ENCODE measurements around the gene ANKS1B. TPM values are rescaled to one million over a fixed set of nuclear protein-coding genes. Genes with fewer than 3 reads are reported as not detected.

The ANKS1B gene
- total and polyA plus RNA-seq, 4 donors, result 0.03 to 3.4 (median 0.53) TPM

DNA sequence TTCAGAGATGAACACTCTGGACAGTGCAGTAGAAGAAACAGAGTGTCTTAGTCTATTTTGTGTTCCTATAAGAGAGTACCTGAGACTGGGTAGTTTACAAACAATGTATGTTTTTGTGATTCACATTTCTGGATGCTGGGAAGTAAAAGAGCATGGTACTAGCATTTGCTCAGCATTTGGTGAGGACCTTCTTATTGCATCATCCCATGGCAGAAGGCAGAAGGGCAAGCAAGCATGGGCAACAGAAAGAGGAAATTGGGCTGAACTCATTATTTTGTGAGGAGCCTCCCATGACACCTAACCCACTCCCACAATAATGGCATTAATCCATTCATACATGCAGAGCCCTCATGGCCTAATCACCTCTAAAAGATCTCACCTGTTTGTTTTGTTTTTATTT is 8.0 kb downstream of the ANKS1B start (continued):
- TF ChIP-seq GABPA (IDR thresholded peaks at IDR 0.05 in 1 of 2, conservative IDR thresholded peaks at IDR 0.05 in 1 of 2) (no peak), SP1 (IDR thresholded peaks at IDR 0.05) (no peak), JUND (IDR thresholded peaks at IDR 0.05) (no peak)

DNA sequence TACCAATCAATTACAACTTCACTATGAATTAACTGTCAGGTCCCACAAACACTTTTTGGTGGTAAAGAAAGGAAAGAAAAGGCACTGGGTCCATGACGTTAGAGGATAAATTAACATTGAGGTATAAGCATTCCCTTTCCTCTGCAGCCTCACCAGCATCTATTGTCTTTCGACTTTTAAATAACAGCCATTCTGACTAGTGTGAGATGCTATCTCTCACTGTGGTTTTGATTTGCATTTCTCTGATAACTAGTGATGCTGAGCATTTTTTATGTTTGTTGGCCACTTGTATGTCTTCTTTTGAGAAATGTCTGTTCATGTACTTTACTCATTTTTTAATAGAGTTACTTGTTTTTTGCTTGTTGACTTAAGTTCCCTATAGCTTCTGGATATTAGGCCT is 9.4 kb downstream of the ANKS1B start:
- H3K27me3 ChIP-seq (ENCODE audit: control insufficient read depth in 4 of 4, insufficient read depth in 4 of 4, low read length in 3 of 4), result no peaks in the 10 kb centered on the region
- no peak overlapping the region for H3K27ac ChIP-seq (ENCODE audit: low read depth in 1 of 2, low read length in 2 of 2)
- no peak overlapping the region for H3K9ac ChIP-seq (ENCODE audit: low read depth in 1 of 2, low read length in 2 of 2)
- H3K36me3 ChIP-seq (ENCODE audit: control insufficient read depth in 4 of 4, insufficient read depth in 3 of 4, low read depth in 1 of 4, low read length in 3 of 4), result no peaks in the 10 kb centered on the region
- H3K4me3 ChIP-seq (ENCODE audit: low read depth in 1 of 3, low read length in 3 of 3), result no peak overlapping the region
- H3K9me3 ChIP-seq (ENCODE audit: control insufficient read depth in 4 of 4, low read length in 3 of 4), result no peaks in the 10 kb centered on the region
- no peak for DNase-seq (ENCODE audit: low spot score)
- no peaks in the 10 kb centered on the region for H3K4me1 ChIP-seq (ENCODE audit: control insufficient read depth in 4 of 4, insufficient read depth in 4 of 4, low read length in 3 of 4)
- TF ChIP-seq, protein P1, sequence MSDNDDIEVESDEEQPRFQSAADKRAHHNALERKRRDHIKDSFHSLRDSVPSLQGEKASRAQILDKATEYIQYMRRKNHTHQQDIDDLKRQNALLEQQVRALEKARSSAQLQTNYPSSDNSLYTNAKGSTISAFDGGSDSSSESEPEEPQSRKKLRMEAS (IDR thresholded peaks at IDR 0.05), result no peak
- TF ChIP-seq NR2F2 (IDR thresholded peaks at IDR 0.05), result no peak
- no peak for TF ChIP-seq FOXA2 (IDR thresholded peaks at IDR 0.05)
- TF ChIP-seq, protein P2, sequence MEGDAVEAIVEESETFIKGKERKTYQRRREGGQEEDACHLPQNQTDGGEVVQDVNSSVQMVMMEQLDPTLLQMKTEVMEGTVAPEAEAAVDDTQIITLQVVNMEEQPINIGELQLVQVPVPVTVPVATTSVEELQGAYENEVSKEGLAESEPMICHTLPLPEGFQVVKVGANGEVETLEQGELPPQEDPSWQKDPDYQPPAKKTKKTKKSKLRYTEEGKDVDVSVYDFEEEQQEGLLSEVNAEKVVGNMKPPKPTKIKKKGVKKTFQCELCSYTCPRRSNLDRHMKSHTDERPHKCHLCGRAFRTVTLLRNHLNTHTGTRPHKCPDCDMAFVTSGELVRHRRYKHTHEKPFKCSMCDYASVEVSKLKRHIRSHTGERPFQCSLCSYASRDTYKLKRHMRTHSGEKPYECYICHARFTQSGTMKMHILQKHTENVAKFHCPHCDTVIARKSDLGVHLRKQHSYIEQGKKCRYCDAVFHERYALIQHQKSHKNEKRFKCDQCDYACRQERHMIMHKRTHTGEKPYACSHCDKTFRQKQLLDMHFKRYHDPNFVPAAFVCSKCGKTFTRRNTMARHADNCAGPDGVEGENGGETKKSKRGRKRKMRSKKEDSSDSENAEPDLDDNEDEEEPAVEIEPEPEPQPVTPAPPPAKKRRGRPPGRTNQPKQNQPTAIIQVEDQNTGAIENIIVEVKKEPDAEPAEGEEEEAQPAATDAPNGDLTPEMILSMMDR (IDR thresholded peaks at IDR 0.05; ENCODE audit: low read depth, low read length, missing input control), result no peak
- WGBS, result 70% methylated on average over 2 of the region's 2 CpGs

DNA sequence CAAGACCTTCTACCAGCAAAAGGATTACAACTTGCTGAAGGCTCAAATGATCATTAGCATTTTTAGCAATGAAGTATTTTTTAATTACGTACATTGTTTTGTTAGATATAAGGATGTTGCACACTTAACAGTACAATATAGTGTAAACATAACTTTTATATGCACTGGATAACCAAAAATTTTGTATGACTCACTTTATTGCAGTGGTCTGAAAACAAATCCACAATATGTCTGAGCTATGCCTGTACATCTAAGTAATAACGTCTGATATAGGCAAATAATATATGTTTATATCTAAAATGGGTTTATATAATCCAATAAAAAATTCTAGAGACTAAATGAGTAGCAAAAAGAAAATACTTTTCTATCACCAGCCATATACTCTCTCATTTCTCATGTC is 10.6 kb downstream of the ANKS1B start:
- H3K36me3 ChIP-seq (ENCODE audit: control insufficient read depth in 4 of 4, insufficient read depth in 3 of 4, low read depth in 1 of 4, low read length in 3 of 4), result no peaks in the 10 kb centered on the region
- H3K4me1 ChIP-seq (ENCODE audit: control insufficient read depth in 4 of 4, insufficient read depth in 4 of 4, low read length in 3 of 4), result no peaks in the 10 kb centered on the region
- TF ChIP-seq JUND (IDR thresholded peaks at IDR 0.05), result no peak
- TF ChIP-seq EGR1 (IDR thresholded peaks at IDR 0.05; ENCODE audit: low read depth in 2 of 2), result no peak
- TF ChIP-seq TAF1 (conservative IDR thresholded peaks at IDR 0.05), result no peak
- TF ChIP-seq, protein P3, sequence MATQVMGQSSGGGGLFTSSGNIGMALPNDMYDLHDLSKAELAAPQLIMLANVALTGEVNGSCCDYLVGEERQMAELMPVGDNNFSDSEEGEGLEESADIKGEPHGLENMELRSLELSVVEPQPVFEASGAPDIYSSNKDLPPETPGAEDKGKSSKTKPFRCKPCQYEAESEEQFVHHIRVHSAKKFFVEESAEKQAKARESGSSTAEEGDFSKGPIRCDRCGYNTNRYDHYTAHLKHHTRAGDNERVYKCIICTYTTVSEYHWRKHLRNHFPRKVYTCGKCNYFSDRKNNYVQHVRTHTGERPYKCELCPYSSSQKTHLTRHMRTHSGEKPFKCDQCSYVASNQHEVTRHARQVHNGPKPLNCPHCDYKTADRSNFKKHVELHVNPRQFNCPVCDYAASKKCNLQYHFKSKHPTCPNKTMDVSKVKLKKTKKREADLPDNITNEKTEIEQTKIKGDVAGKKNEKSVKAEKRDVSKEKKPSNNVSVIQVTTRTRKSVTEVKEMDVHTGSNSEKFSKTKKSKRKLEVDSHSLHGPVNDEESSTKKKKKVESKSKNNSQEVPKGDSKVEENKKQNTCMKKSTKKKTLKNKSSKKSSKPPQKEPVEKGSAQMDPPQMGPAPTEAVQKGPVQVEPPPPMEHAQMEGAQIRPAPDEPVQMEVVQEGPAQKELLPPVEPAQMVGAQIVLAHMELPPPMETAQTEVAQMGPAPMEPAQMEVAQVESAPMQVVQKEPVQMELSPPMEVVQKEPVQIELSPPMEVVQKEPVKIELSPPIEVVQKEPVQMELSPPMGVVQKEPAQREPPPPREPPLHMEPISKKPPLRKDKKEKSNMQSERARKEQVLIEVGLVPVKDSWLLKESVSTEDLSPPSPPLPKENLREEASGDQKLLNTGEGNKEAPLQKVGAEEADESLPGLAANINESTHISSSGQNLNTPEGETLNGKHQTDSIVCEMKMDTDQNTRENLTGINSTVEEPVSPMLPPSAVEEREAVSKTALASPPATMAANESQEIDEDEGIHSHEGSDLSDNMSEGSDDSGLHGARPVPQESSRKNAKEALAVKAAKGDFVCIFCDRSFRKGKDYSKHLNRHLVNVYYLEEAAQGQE (IDR thresholded peaks at IDR 0.05), result no peak
- TF ChIP-seq YY1 (IDR thresholded peaks at IDR 0.05), result no peak
- TF ChIP-seq NR2F2 (IDR thresholded peaks at IDR 0.05), result no peak
- TF ChIP-seq HNF4A (conservative IDR thresholded peaks at IDR 0.05), result no peak
- TF ChIP-seq, protein P2 (IDR thresholded peaks at IDR 0.05; ENCODE audit: low read depth, low read length, missing input control), result no peak
- TF ChIP-seq, protein P4, sequence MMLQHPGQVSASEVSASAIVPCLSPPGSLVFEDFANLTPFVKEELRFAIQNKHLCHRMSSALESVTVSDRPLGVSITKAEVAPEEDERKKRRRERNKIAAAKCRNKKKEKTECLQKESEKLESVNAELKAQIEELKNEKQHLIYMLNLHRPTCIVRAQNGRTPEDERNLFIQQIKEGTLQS (IDR thresholded peaks at IDR 0.05), result no peak
- no peak for TF ChIP-seq HNF4G (IDR thresholded peaks at IDR 0.05)
- no peaks in the 10 kb centered on the region for H3K9me3 ChIP-seq (ENCODE audit: control insufficient read depth in 4 of 4, low read length in 3 of 4)
- 87% methylated on average over 2 of the region's 2 CpGs for WGBS
- no peak for DNase-seq (ENCODE audit: low spot score)
- H3K27ac ChIP-seq (ENCODE audit: low read depth in 1 of 2, low read length in 2 of 2), result no peak overlapping the region
- no peak overlapping the region for H3K4me3 ChIP-seq (ENCODE audit: low read depth in 1 of 3, low read length in 3 of 3)
- no peak overlapping the region for H3K9ac ChIP-seq (ENCODE audit: low read depth in 1 of 2, low read length in 2 of 2)
- no peaks in the 10 kb centered on the region for H3K27me3 ChIP-seq (ENCODE audit: control insufficient read depth in 4 of 4, insufficient read depth in 4 of 4, low read length in 3 of 4)
